Renal cortical epithelial cell (primary cell): Measurements from ENCODE around the gene KIRREL3. TPM values are rescaled to one million over a fixed set of nuclear protein-coding genes. Genes with fewer than 3 reads are reported as not detected.

Experiments used
- DNase-seq: peaks from one replicate; pipeline ENCODE4 v3.0.0-alpha.2; 2011; ENCODE audit warnings: low read depth
- total RNA-seq: library from RNA; depleted of rRNA; stranded (reverse); fragments of >200 nt; gene quantifications from 2 replicates; pipeline ENCODE4 v1.2.3, GENCODE V29; 2014

Gene KIRREL3
- total RNA-seq, 1 donor from 2014 or later: 0.10 TPM

DNA sequence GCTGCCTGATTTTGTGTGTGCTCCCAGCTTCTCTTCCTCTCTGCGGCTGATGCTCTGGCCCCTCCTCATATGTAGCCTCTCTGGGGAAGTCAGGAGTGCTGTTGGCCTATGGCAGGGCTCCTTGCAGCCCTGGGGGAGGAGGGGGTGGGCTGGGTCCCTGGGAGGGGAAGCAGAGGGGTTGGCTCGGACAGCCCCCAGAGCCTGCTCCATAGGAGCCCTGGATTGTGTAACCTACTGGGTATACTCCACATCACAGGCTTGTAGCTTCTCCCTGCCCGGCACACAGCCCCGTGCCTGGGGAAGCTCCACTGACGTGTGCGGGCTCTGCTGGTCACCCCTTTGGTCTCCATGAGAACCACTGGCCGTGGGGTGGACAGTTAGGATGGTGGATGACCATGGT, 531.3 kb downstream of the KIRREL3 start:
- DNase-seq: no peak

DNA sequence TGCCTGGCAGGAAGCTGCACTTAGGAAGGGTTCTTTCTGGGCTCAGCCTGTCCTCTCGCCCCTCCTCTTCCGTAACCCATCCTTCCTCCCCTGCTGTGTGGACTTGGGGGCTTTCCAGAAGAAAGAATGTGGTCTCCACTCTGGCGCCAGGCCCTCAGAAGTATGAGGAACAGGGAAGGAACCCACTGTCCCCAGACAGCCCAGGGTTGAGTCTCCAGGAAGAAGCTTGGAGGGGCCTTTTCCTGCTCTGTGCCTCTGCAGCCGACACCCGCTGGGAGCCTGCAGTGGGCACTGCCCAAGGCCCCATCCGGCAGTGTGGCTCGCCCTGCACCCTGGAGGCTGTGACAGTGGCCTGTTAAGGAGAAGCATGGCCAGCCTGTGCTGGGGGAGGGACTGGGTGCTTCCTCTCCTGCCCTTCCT, 532.5 kb downstream of the KIRREL3 start:
- no peak for DNase-seq

DNA sequence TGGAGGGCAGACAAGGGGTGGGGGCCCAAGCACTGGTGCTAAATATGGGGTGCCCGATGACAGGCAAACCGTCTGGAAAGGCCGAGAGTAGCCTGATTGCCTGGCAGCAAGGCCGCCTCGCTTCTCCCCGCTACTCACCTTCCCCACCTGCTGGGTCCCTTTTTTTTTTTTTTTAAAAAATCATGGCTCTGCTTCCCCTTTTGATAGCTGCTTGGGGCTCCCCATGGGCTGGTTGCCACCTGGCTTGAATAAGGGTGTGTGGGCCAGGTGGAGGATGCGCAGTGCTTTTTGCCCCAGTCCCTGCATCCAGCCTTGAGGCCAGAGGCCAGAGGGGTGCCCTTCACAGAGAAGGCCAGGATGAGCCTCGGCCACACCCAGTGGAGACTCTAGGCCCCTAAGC, 533.1 kb downstream of the KIRREL3 start:
- no peak for DNase-seq

DNA sequence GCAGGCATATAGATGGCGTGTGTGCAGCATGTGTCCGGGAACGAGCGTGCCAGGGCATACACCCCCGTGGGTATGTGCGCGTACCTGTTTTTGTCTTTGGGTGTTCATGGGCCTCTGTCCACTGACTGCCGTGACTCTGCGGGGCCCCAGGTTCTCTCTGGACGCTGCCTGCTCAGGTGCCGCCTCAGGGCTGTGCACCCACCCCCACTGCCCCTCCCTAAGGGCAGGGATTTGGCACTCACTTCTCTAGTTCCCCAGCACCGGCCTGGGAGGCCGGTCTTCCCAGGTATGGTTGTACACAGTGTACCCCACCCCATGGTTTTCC, 533.6 kb downstream of the KIRREL3 start:
- DNase-seq: no peak

DNA sequence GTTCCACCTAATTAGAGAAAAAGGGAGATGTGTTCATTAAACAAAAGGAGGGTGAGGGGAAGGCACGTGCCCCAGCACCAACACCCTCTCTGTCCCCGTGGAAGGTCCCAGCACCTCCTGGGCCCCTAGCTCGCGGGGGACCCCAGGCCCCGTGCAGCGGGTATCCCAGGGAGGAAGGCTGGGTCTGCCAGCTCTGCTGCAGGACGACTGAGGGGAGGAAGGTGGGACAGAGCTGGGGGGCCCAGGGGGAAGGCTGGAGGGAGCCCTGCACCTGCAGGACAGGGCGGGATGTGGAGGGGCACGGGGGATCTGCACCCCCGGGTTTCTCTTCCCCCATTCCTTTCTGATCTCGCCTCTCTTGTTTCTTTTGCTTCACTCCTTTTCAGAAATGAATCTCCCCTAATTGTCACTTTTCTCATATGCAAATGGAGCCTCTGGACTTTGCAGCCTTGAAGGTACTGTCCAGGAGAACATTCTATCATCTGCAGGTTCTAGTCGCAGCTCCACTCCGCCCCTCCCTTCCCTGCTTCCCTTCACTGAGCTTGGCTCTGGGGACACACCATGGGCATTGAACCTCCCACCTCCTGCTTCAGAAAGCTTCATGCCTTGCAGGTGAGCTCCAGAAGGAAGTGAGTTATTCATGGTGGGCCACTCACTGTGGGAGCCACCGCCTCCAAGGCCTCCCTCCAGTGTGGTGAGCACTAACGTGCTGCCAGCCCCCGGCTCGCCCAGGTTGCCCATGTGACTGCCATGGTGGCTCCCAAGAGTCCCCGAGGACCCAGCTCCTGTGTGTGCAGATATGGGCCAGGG, 534.1 kb downstream of the KIRREL3 start:
- DNase-seq: no peak

DNA sequence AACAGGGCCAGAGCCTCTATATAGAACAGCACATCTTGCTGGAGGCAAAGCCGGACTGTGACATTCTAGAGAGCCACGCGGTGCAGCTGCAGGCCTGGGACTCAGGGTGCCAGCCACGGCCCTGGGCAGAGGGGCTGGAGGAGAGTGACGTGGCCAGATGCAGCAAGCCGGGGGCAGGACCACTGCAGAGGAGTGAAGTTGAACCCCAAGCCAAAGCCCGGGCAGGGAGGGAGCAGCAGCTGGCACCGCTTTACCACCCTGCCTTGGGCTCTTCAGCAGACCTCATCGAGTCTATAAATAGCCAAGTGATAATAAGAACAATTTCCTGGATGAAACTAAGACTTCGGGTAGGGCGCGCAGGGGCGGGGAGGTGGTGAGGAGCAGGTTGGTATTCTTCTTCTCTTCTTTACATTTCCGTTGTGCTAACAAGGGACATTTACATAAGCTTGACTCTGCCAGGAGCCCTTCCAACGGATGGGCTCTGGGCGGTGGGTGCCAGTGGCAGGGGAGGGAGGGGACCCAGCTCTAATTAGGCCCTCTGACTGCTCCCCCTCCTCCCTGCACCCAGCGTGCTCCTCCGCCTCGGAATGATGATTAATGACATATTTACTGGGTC, 534.9 kb downstream of the KIRREL3 start:
- no peak for DNase-seq

DNA sequence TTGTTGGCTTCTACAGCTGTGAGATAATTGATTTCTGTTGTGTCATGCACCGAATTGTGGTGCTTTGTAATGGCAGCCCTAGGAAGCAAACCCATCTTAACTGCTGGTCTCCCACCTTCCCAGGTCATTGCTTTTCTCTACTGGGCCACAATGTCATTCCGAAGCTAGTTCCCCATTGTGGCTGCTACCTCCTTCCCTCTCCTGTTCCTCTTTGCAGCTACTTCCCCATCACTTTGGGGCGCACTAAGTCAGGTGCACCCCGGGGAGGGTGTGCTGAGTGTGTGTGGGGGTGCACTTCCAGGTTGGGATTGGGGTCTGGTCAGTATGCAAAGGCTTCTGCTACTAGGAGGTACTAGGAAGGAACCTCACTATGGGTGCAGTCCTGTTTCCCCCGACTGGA, 535.8 kb downstream of the KIRREL3 start:
- no peak for DNase-seq

DNA sequence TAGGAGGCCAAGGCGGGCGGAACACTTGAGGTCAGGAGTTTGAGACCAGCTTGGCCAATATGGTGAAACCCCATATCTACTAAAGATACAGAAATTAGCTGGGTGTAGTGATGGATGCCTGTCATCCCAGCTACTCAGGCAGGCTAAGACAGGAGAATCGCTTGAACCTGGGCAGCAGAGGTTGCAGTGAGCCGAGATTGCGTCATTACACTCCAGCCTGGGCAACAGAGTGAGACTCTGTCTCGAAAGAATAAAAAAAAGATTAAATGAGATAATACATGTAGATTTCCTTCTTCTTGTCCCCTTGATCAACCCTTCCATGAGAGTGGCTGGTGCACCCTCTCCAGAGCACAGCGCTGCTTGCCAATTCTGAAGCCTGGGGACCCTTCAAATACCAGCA, 538.1 kb downstream of the KIRREL3 start:
- no peak for DNase-seq

DNA sequence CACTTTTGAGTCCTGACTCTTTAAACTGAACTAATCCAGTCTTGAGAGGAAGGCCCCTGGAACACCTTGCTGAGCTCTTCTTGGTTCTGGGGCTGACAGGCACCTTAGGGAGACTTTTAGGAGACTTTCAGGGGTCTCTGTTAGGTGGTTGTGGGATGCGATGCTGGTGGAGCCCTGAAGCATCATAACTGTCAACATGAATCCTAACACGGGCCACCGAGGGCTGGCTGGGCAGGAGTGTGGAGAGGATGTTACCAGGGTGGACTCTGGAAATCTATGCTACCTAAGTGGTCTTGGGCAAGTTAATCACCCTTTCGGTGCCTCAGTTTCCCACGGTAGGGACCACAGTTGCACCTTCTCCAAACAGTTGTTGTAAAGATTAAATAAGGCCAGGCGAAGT, 538.6 kb downstream of the KIRREL3 start:
- DNase-seq: no peak

DNA sequence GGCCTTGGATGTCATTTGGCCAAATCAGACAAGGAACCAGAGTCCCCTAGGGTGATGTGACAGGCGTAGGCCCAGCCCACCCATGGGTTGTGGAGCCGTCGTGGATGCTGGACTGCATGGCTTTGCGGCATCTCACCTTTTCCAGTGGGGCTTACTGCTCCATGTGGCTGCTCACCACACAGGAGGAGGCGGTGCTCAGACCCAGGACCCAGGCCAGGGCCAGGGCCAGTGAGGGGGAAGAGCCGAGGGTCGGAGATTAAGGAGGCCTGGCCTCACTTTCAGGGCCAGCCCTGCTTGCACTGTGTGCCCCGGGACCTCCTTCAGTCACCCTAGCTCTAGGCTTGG, 539.5 kb downstream of the KIRREL3 start:
- DNase-seq: no peak

DNA sequence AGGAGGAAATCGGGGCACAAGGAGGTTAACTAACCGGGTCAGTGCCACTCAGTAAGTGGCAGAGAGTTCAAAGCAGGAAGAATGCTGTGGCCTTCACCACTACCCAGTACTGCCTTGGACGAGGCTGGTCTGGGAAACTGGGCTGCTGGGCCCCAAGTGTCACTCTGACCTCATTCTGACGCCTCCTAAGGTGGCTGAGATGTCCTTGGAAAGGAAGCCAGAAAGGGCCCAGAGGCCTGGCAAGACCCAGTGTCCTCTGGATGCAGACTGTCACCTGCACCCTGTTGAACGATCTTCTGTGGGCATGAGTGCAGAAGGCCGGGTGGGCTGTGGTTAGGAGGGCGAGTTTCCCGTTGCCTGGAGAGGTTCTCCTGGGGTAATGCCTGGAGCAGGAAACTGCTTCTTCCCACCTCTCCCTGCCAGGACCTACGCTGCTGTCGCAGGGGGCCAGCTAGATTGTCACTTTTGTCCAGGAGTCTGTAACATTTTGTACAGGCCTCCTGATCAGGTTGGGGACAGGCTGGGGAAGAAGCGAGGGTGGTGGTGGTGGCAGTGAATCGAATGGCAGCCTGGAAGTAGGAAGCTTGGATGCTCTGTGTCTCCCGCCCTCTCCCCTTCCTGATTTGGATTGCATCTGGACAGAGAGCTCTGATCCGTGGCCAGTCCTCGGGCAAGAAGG, 540.0 kb downstream of the KIRREL3 start:
- DNase-seq: no peak

DNA sequence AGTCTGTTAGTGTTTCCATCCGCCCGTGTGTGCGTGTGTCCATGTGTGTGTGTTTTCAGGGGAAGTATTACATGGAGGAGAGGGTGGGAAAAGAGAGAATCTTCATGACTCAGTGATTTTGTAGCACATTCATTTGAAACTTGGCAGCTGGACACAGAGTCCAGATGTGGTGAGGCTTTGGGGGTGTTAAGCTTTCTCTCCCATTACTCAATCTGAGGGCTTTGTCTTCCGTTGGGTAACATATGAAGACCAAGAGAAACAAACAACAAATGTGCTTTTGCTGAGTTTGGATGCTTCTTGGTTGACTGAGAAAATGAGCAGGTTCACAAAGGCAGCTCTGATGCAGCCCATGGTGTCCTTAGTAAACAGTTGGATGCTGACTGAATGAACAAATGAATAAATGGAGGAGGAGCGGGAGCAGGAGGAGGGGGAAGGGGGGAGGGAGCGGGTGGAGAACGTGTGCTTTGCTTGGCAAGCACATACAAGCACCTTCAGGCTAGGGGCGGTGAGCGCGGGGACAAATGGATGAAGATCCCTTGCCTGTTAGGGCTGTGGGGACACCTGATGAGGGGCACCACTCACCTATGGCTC, 540.8 kb downstream of the KIRREL3 start:
- DNase-seq: no peak

DNA sequence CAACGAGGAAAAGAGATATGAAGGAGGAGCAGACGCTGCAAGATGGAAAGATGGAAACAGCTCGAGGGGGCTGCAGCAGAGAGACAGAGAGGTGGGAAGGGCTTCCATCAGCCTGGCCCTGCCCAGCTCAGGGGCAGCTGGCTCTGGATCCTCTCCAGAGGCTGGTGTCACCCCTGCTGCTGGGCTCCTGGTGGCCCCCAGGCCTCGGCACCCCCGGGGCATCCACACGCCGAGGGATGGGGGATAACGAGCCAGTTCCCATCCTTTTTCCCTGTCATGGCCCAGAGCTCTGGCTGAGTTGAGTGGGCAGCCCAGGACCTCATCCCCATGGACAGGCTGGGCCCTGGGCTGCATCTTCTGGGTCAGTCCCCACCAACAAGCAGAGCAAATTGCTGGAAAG, 542.8 kb downstream of the KIRREL3 start:
- DNase-seq: no peak

DNA sequence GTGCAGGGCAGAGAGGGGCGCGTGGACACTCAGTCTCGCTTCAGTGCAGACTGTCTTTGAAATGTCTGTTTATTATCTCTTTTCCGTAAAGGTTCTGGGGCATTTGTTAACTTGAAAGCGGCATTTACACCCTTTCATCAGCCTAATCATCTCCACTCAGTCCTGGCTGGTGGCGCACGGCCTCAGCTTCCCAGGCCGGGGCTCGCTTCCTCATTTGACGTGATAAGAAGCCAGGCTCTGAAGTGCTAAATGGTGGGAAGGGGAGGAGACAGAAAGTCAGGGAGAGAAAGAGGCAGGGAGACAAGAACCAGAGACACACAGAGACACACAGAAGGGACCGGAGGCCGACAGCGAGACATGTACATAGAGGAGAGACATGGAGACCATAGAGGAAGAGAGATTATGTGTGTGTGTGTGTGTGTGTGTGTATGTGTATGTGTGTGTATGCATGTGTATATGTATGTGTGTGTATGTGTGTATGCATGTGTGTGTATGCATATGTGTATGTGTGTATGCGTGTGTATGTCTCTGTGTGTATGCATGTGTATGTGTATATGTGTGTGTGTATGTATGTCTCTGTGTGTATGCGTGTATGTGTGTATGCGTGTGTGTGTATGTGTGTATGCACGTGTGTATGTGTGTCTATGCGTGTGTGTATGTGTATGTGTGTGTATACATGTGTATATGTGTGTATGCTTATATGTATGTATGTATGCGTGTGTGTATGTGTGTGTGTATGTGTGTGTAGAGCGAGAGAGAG, 543.6 kb downstream of the KIRREL3 start:
- no peak for DNase-seq

DNA sequence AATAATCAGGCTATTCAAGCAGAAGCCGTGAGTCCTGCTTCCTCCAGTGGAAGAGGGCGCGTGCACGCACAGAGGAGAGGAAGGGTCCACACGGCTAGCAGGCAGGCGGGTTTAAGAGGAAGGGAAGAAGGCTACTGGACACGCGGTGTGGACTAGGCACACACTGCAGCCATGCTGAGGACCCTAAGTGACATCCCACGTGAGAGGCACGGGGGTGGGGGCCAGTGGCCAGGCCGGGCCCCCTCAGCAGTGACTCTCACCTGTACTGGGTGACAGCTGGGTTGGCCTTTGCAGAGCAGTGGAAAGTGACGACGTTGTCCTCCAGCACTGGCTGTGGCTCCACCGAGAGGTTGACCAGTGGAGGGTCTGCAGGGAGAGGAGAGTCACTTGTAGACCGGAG, 544.5 kb downstream of the KIRREL3 start:
- no peak for DNase-seq

DNA sequence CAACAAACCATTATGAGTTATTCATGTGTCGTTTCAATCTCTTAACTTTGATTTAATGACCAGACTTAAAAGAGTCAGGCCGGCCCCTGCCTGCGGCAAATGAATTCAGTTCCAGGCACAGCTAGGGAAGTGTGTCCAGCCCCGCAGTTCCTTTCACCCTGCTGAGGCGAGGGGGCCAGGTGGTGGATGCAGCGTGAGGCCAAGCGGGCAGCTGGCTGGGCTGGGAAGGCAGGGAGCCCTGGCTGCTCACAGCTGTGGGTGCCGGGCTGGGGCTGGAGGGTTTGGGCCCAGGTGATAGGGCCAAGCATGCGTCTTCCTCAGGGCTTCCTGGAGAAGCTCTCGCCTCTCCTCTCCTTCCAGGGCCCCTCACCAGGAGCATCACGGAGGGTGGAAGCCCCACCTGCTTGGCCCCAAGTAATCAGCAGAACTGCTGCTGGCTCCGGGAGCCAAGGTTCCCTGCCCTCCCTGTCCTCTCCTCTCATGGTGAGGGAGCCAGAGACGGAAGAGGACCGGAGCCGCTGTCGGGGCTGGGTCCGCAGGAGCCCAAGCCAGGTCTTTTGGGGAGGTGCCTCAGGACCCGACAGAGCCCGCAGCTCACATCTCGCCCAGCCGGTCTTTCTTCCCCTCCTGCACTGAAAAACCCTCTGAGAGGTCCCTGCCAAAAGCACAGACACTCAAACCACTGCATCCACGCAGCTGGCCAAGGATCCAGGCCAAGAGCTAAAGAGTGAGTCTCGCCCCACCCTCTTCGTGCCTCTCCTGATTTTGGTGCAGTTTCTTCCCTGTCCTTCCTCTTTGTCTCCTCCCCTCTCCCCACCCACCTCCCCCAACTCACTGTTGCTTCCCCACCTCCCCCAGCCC, 548.1 kb downstream of the KIRREL3 start:
- no peak for DNase-seq

DNA sequence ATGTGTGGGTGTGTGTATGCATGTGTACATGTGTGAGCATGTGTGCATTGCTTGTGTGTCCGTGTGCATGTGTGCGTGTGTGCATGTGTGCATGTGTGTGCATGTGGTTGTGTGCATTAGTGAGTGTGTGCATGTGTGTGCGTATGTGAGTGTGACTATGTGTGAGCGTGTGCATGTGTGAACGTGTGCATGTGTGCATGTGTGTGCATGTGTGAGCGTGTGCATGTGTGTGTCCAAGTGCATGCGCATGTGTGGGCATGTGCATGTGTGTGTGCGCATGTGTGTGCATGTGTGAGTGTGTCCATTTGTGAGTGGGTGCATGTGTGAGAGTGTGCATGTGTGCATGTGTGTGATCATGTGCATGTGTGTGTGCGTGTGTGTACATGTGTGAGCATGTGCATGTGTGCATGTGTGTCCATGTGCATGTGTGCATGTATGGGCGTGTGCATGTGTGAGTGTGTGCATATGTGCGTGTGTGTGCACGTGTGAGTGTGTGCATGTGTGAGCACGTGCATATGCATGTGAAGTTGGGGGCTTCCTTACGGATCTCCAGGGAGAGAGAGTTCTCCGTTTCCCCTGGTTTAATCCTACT, 549.3 kb downstream of the KIRREL3 start:
- no peak for DNase-seq

DNA sequence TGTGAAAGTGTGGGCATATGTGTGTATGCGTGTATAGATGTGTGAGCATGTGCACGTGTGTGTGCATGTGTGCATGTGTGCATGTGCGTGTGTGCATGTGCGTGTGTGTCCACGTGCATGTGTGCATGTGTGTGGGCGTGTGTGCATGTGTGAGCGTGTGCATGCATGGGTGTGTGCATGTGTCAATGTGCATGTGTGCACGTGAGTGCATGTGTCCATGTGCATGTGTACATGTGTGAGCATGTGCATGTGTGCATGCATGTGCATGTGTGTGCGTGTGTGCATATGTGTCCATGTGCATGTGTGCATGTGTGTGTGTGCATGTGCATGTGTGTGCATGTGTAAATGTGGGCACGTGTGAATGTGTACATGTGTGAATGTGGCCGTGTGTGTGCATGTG, 549.8 kb downstream of the KIRREL3 start:
- no peak for DNase-seq

DNA sequence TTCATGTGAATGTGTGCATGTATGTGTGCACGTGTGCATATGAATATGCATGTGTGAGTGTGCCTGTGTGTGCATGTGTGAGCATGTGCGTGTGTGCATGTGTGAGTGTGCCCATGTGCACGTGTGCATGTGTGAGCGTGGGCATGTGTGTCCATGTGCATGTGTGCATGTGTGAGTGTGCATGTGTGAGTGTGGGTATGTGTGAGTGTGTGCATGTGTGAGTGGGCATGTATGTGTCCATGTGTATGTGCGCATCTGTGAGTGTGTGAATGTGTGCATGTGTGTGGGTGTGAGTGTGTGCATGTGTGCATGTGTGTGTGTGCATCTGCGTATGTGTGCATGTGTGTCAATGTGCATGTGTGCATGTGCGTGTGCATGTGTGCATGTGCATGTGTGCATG, 550.4 kb downstream of the KIRREL3 start:
- no peak for DNase-seq

DNA sequence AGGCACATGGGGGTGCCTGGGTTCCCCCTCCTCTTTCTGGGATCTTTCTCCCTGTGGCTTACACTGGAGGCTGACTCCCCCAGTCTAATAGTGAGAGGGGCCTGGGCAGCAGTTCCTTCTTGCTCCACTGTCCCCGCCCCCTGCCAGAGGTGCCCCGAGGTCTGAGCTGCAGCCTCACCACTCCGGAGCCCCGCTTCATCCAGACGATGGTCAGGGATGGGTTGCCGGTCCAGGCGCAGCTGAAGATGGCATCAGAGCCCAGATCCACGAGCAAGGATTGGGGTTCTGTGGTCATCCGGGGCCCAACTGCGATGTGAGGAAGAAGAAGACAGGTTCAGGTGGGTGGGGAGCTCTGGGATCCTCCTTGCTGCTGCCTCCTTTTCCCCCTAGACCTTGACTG, 554.0 kb downstream of the KIRREL3 start:
- DNase-seq: no peak

DNA sequence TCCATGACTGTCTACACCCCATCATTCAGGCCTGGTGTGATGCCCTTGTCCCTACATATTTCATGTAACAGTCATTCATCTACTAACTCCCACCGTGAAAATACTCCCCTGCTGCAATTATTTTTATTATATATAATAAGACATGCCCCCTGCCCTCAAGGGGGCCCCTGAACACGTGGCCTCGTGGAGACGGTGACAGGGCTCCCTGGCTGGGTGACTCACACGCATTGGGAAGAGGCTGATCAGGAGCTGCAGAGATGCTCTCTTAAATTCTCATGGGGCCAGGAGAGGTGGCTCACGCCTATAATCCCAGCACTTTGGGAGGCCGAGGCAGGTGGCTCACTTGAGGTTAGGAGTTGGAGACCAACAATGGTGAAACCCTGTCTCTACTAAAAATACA, 556.5 kb downstream of the KIRREL3 start:
- DNase-seq: no peak
